HepG2 (cell line): ENCODE results near the gene NOX4. TPM values are rescaled to one million over a fixed set of nuclear protein-coding genes. Genes with fewer than 3 reads are reported as not detected.

ENCODE experiments used
- ATAC-seq: fragments of 200-7000 bp; cut with Tn5 transposase; 3 replicates; pipeline ENCODE4 v1.9.1; 2020; ENCODE audit warnings: mild to moderate bottlenecking, moderate library complexity
- BruUV-seq: library from RNA; stranded (reverse); fragments of 400-500 nt; replicated peaks from 2 replicates; lab custom pipeline; 2021; lab: Mats Ljungman, UMichigan
- CTCF ChIA-PET: fragments of 300-600 bp; formaldehyde crosslinking; extraction: SDS; loops from one replicate; lab custom pipeline; 2021; ENCODE audit warnings: low total read pairs, inconsistent platforms, low intra/inter-chr PET ratio; lab: Yijun Ruan, JAX
- POLR2A ChIA-PET: fragments of 350-600 bp; sonication (Branson Sonifier 250); formaldehyde crosslinking; loops from one replicate; lab custom pipeline; 2020; ENCODE audit warnings: antibody characterized with exemption, inconsistent platforms; lab: Yijun Ruan, JAX
- DNase-seq: peaks from one replicate; pipeline ENCODE4 v3.0.0-alpha.2; 2015; ENCODE audit warnings: low spot score
- FAIRE-seq: peaks from 3 replicates; lab custom pipeline; 2011; peaks lifted over from hg19 to GRCh38; lab: Jason Lieb, UNC
- H2AFZ ChIP-seq: one replicate; pipeline ENCODE4 v1.6.1; 2011; ENCODE audit warnings: low read length, inconsistent platforms
- H3K27ac ChIP-seq: fragments of 300-600 bp; 3 replicates; pipeline ENCODE4 v1.8.0; 2011; ENCODE audit warnings: mixed run types, mild to moderate bottlenecking, mixed read lengths, low read length, inconsistent platforms; ENCODE audit not compliant: insufficient read depth; ENCODE audit errors: extremely low read length
- H3K27me3 ChIP-seq, 2 experiments: fragments of 200-600 bp in 1 of 2; 2 replicates in 1 of 2; 3 replicates in 1 of 2; pipeline versions ENCODE4 v1.6.0 to v1.8.0; 2011; ENCODE audit warnings: low read length in 2 of 2, mild to moderate bottlenecking in 2 of 2, moderate library complexity in 2 of 2, inconsistent platforms in 1 of 2; ENCODE audit not compliant: insufficient read depth in 2 of 2, control insufficient read depth in 1 of 2
- H3K36me3 ChIP-seq, 2 experiments: fragments of 200-600 bp in 1 of 2; replicated peaks in 1 of 2; 2 replicates in 1 of 2; 3 replicates in 1 of 2; pipeline versions ENCODE4 v1.5.1 to v1.8.0; 2011; ENCODE audit warnings: low read length in 2 of 2, inconsistent platforms in 1 of 2; ENCODE audit not compliant: insufficient read depth in 2 of 2, control insufficient read depth in 1 of 2
- H3K4me1 ChIP-seq: 2 replicates; pipeline ENCODE4 v1.5.1; 2012; ENCODE audit warnings: low read length, inconsistent platforms; ENCODE audit not compliant: insufficient read depth
- H3K4me2 ChIP-seq: 2 replicates; pipeline ENCODE4 v1.6.0; 2011; ENCODE audit warnings: low read depth, low read length, inconsistent platforms
- H3K4me3 ChIP-seq, 3 experiments: fragments of 200-600 bp in 1 of 3; sonication (generic), shearing (Covaris generic) in 1 of 3; replicated peaks in 1 of 3; 2 replicates each; pipeline ENCODE4 v1.5.1; 2011 to 2016; ENCODE audit warnings: low read length in 3 of 3, inconsistent platforms in 2 of 3, low read depth in 2 of 3, mild to moderate bottlenecking in 2 of 3, control low read depth in 1 of 3, mixed read lengths in 1 of 3; ENCODE audit not compliant: insufficient read depth in 1 of 3
- H3K79me2 ChIP-seq: one replicate; pipeline ENCODE4 v1.6.1; 2011; ENCODE audit warnings: low read length, inconsistent platforms; ENCODE audit not compliant: insufficient read depth
- H3K9ac ChIP-seq: 2 replicates; pipeline ENCODE4 v1.6.0; 2011; ENCODE audit warnings: mild to moderate bottlenecking, low read depth, low read length, inconsistent platforms; ENCODE audit not compliant: insufficient read depth
- H3K9me3 ChIP-seq: 2 replicates; pipeline ENCODE4 v1.5.1; 2012; ENCODE audit warnings: mild to moderate bottlenecking, low read length
- H4K20me1 ChIP-seq: 2 replicates; pipeline ENCODE4 v1.6.0; 2011; ENCODE audit warnings: inconsistent platforms, mild to moderate bottlenecking, low read length, moderate library complexity; ENCODE audit not compliant: insufficient read depth
- IKZF4 ChIP-seq: sonication (generic); formaldehyde crosslinking; IDR thresholded peaks from 2 replicates; pipeline ENCODE4 v1.5.1; 2020; ENCODE audit warnings: borderline replicate concordance, mild to moderate bottlenecking, low read depth, missing genetic modification reagents; ENCODE audit errors: not compliant biosample characterization
- NFYB ChIP-seq: sonication (generic); formaldehyde crosslinking; IDR thresholded peaks from 2 replicates; pipeline ENCODE4 v1.4.0; 2020; ENCODE audit warnings: missing genetic modification reagents
- ZNF703 ChIP-seq: sonication (generic); formaldehyde crosslinking; IDR thresholded peaks from 2 replicates; pipeline ENCODE4 v1.5.1; 2020; ENCODE audit warnings: missing genetic modification reagents, mild to moderate bottlenecking, moderate library complexity, borderline replicate concordance
- ZNF710 ChIP-seq: sonication (generic); formaldehyde crosslinking; IDR thresholded peaks from 2 replicates; pipeline ENCODE4 v1.5.0; 2020; ENCODE audit warnings: mild to moderate bottlenecking, missing genetic modification reagents, borderline replicate concordance
- ZNF737 ChIP-seq: sonication (generic); formaldehyde crosslinking; IDR thresholded peaks from 2 replicates; pipeline ENCODE4 v1.5.0; 2020; ENCODE audit warnings: missing genetic modification reagents, mild to moderate bottlenecking, borderline replicate concordance
- WGBS: methylation state at CpG from one replicate; pipeline ENCODE4 v1.1.6; 2017; ENCODE audit warnings: low lambda C conversion rate; 5-methylcytosine and 5-hydroxymethylcytosine counted together
- in situ Hi-C: cut with HindIII; loops from 2 replicates; pipeline ENCODE4 v1.10.0; 2017; ENCODE audit warnings: low pct_unique_long_range_greater_than_20kb; ENCODE audit not compliant: extremely low pct_ligation_motif_present
- intact Hi-C: fragments of 100-400 bp; cut with micrococcal nuclease; formaldehyde crosslinking; loops from one replicate; pipeline ENCODE4 v1.10.0; 2022; ENCODE audit not compliant: unreplicated experiment
- polyA plus RNA-seq, 8 experiments: library from polyadenylated mRNA; depleted of rRNA in 3 of 8; stranded (reverse) in 7 of 8; unstranded in 1 of 8; fragments of >200 nt; fragmentation: Illumina TruSeq in 4 of 8; extraction: Trizol in 4 of 8; gene quantifications; 2 replicates each; pipeline versions ENCODE4 v1.2.1 to v1.2.3, GENCODE V29; 2011 to 2016; ENCODE audit warnings: low read depth in 4 of 8, missing spikeins in 1 of 8, mixed read lengths in 1 of 8; ENCODE audit not compliant: insufficient read depth in 1 of 8
- total RNA-seq, 5 experiments: library from RNA; depleted of rRNA; stranded (reverse); fragments of >200 nt; fragmentation: Illumina TruSeq; extraction: Trizol; gene quantifications; 2 replicates each; pipeline ENCODE4 v1.2.3, GENCODE V29; 2016; ENCODE audit warnings: low read depth in 1 of 5
- TF ChIP-seq, protein P1 (sequence below): sonication (generic); formaldehyde crosslinking; conservative IDR thresholded peaks from 2 replicates; pipeline ENCODE4 v1.8.1; 2023; ENCODE audit warnings: missing genetic modification reagents

Gene NOX4
- total and polyA plus RNA-seq, 2 of the 13 experiments (the other 11 are each of a cell fraction or from before 2014, with no cell fraction given), result not detected

DNA sequence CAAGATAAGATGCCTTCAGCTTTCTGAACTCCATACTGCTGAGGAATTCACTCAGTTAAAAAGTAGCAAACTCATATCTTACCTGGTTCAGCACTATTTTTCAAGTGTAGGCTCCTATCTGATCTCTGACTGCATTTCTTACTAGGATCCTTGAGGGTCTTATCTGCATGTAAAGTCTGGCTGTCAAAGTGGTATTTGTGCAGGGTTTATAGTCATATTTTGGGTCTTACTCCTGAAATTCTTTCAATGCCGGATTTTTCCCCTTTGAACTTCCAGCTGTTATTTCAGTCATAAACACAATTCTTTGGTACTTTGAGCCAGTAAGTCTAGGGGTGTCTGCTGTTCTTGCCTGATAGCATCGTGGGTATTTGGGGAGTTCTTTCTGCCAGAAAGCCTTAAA lies 25.3 kb upstream of the NOX4 start:
- Histone ChIP-seq H3K4me2 (no peak overlapping the region), H3K79me2 (no peaks in the 10 kb centered on the region), H2AFZ (no peak overlapping the region), H3K4me1 (no peaks in the 10 kb centered on the region), H3K27ac (no peak overlapping the region), H4K20me1 (no peaks in the 10 kb centered on the region), H3K27me3 (no peaks in the 10 kb centered on the region), H3K36me3 (no peaks in the 10 kb centered on the region), H3K9ac (no peak overlapping the region), H3K9me3 (no peaks in the 10 kb centered on the region), H3K4me3 (no peak overlapping the region)
- in situ Hi-C loops (no loop called here), intact Hi-C loops (no loop called here)
- ATAC-seq, result no peak
- WGBS, result 0% methylated on average over 2 of the region's 2 CpGs
- POLR2A ChIA-PET, result no interaction called here
- BruUV-seq, result no TSS peak
- no peak for DNase-seq
- no peak for TF ChIP-seq ZNF710 (CRISPR knock-in tag)
- TF ChIP-seq NFYB (CRISPR knock-in tag), result no peak
- no peak for TF ChIP-seq ZNF737 (CRISPR knock-in tag)
- TF ChIP-seq ZNF703 (CRISPR knock-in tag), result no peak
- TF ChIP-seq IKZF4 (CRISPR knock-in tag), result no peak
- FAIRE-seq, result no peak
- CTCF ChIA-PET, result no interaction called here

- BruUV-seq, result no TSS peak
- Histone ChIP-seq H3K4me1 (no peaks in the 10 kb centered on the region), H3K79me2 (no peaks in the 10 kb centered on the region), H4K20me1 (no peaks in the 10 kb centered on the region), H2AFZ (no peak overlapping the region), H3K4me3 (no peak overlapping the region), H3K4me2 (no peak overlapping the region), H3K9me3 (no peaks in the 10 kb centered on the region), H3K36me3 (no peaks in the 10 kb centered on the region), H3K27me3 (no peaks in the 10 kb centered on the region), H3K9ac (no peak overlapping the region), H3K27ac (no peak overlapping the region)
- FAIRE-seq (no peak), DNase-seq (no peak), ATAC-seq (no peak)
- POLR2A ChIA-PET, result no interaction called here
- TF ChIP-seq, protein P1, sequence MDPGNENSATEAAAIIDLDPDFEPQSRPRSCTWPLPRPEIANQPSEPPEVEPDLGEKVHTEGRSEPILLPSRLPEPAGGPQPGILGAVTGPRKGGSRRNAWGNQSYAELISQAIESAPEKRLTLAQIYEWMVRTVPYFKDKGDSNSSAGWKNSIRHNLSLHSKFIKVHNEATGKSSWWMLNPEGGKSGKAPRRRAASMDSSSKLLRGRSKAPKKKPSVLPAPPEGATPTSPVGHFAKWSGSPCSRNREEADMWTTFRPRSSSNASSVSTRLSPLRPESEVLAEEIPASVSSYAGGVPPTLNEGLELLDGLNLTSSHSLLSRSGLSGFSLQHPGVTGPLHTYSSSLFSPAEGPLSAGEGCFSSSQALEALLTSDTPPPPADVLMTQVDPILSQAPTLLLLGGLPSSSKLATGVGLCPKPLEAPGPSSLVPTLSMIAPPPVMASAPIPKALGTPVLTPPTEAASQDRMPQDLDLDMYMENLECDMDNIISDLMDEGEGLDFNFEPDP (CRISPR knock-in tag), result no peak
- in situ Hi-C loops, result no loop called here
- CTCF ChIA-PET, result no interaction called here
- WGBS, result 27% methylated on average over 5 of the region's 5 CpGs
- intact Hi-C loops, result no loop called here
These were observed 17.4 kb upstream of the NOX4 start for GRCh38 chr11:89508544-89508943.
